ENCODE results near the gene FBXO7.

FBXO7 gene

GRCh38 chr22:32542677-32543357 lies 68.2 kb downstream of the FBXO7 start:
- Histone ChIP-seq H3K4me1 (ENCODE audit: insufficient read depth, low read length) (no peaks in the 10 kb centered on the region), H3K9me3 (ENCODE audit: insufficient read depth, low read length, severe bottlenecking) (no peaks in the 10 kb centered on the region), H3K79me2 (ENCODE audit: insufficient read depth, low read length) (no peaks in the 10 kb centered on the region), H3K27ac (ENCODE audit: low read length) (no peak overlapping the region), H4K20me1 (ENCODE audit: insufficient read depth, low read length) (no peaks in the 10 kb centered on the region; the same call in 1 of the 2 replicates), H3K9ac (ENCODE audit: low read depth, low read length) (no peak overlapping the region), H3K36me3 (ENCODE audit: insufficient read depth, low read length) (no peaks in the 10 kb centered on the region), H3K4me3 (ENCODE audit: low read depth in 1 of 2, low read length in 2 of 2) (no peak overlapping the region), H2AFZ (ENCODE audit: low read depth, low read length) (no peak overlapping the region), H3K27me3 (ENCODE audit: insufficient read depth, low read length, poor library complexity) (peaks cover under 1% of the 10 kb centered on the region), H3K4me2 (ENCODE audit: insufficient read depth, low read length) (no peak overlapping the region)
- DNase-seq = no peak
- no peak for TF ChIP-seq EZH2 (IDR thresholded peaks at IDR 0.05; ENCODE audit: borderline replicate concordance, low read depth, low read length, severe bottlenecking)
- TF ChIP-seq, protein P1, sequence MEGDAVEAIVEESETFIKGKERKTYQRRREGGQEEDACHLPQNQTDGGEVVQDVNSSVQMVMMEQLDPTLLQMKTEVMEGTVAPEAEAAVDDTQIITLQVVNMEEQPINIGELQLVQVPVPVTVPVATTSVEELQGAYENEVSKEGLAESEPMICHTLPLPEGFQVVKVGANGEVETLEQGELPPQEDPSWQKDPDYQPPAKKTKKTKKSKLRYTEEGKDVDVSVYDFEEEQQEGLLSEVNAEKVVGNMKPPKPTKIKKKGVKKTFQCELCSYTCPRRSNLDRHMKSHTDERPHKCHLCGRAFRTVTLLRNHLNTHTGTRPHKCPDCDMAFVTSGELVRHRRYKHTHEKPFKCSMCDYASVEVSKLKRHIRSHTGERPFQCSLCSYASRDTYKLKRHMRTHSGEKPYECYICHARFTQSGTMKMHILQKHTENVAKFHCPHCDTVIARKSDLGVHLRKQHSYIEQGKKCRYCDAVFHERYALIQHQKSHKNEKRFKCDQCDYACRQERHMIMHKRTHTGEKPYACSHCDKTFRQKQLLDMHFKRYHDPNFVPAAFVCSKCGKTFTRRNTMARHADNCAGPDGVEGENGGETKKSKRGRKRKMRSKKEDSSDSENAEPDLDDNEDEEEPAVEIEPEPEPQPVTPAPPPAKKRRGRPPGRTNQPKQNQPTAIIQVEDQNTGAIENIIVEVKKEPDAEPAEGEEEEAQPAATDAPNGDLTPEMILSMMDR (IDR thresholded peaks at IDR 0.05; ENCODE audit: borderline replicate concordance, extremely low read depth, low read length, poor library complexity, severe bottlenecking) = no peak
- no peak for ATAC-seq (ENCODE audit: insufficient read depth, low read depth)

DNA sequence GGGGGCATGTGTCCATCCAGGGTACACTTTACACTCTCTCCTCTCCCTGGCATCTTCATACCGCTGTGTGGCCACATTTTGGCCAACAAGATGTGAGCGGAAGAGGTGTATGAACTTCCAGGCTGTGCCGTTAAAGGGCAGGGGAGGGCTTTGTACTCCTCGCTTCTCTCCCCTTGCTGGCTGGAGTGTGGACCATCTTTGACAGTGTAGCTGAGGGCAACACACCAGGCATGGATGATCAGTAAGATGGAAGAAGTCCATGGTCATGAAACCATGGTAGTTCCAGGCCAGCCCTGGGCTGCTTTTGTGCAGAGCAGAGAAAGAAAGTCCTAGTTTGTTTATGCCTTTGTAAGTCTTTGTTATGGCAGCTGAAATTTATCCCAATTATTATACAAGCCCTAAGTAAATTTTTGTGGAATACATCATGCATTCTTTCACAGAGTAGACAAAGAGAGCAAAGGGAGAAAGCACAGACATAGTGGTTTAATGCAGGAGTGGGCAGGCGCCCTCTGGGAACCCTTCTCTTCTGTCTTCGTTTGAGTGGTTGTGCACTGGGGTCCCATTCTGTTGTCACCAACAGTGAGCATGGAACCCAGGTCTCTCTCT lies 70.4 kb downstream of the FBXO7 start:
- no peaks in the 10 kb centered on the region for H3K36me3 ChIP-seq (ENCODE audit: insufficient read depth, low read length)
- H3K4me2 ChIP-seq (ENCODE audit: insufficient read depth, low read length) = no peak overlapping the region
- no peaks in the 10 kb centered on the region for H3K4me1 ChIP-seq (ENCODE audit: insufficient read depth, low read length)
- ATAC-seq (ENCODE audit: insufficient read depth, low read depth) = no peak
- no peak overlapping the region for H3K27ac ChIP-seq (ENCODE audit: low read length)
- no peak for TF ChIP-seq EZH2 (IDR thresholded peaks at IDR 0.05; ENCODE audit: borderline replicate concordance, low read depth, low read length, severe bottlenecking)
- TF ChIP-seq, protein P1 (IDR thresholded peaks at IDR 0.05; ENCODE audit: borderline replicate concordance, extremely low read depth, low read length, poor library complexity, severe bottlenecking) = no peak
- no peak overlapping the region for H3K4me3 ChIP-seq (ENCODE audit: low read depth in 1 of 2, low read length in 2 of 2)
- no peaks in the 10 kb centered on the region for H3K9me3 ChIP-seq (ENCODE audit: insufficient read depth, low read length, severe bottlenecking)
- no peak for DNase-seq
- no peak overlapping the region; the same call in 1 of the 2 replicates for H2AFZ ChIP-seq (ENCODE audit: low read depth, low read length)
- peaks cover 3% of the 10 kb centered on the region for H3K27me3 ChIP-seq (ENCODE audit: insufficient read depth, low read length, poor library complexity)
- no peak overlapping the region for H3K9ac ChIP-seq (ENCODE audit: low read depth, low read length)
- H3K79me2 ChIP-seq (ENCODE audit: insufficient read depth, low read length) = no peaks in the 10 kb centered on the region
- no peaks in the 10 kb centered on the region; the same call in 1 of the 2 replicates for H4K20me1 ChIP-seq (ENCODE audit: insufficient read depth, low read length)

- DNase-seq = no peak
- H3K9ac ChIP-seq (ENCODE audit: low read depth, low read length) = no peak overlapping the region
- H3K4me3 ChIP-seq (ENCODE audit: low read depth in 1 of 2, low read length in 2 of 2) = no peak overlapping the region
- H3K79me2 ChIP-seq (ENCODE audit: insufficient read depth, low read length) = no peaks in the 10 kb centered on the region
- no peak overlapping the region for H2AFZ ChIP-seq (ENCODE audit: low read depth, low read length)
- TF ChIP-seq, protein P1 (IDR thresholded peaks at IDR 0.05; ENCODE audit: borderline replicate concordance, extremely low read depth, low read length, poor library complexity, severe bottlenecking) = no peak
- TF ChIP-seq EZH2 (IDR thresholded peaks at IDR 0.05; ENCODE audit: borderline replicate concordance, low read depth, low read length, severe bottlenecking) = no peak
- no peak overlapping the region for H3K4me2 ChIP-seq (ENCODE audit: insufficient read depth, low read length)
- no peak overlapping the region for H3K27ac ChIP-seq (ENCODE audit: low read length)
- no peaks in the 10 kb centered on the region; the same call in 1 of the 2 replicates for H4K20me1 ChIP-seq (ENCODE audit: insufficient read depth, low read length)
- H3K4me1 ChIP-seq (ENCODE audit: insufficient read depth, low read length) = no peaks in the 10 kb centered on the region
- H3K27me3 ChIP-seq (ENCODE audit: insufficient read depth, low read length, poor library complexity) = peaks cover 3% of the 10 kb centered on the region
- ATAC-seq (ENCODE audit: insufficient read depth, low read depth) = no peak
- H3K36me3 ChIP-seq (ENCODE audit: insufficient read depth, low read length) = no peaks in the 10 kb centered on the region
- no peaks in the 10 kb centered on the region for H3K9me3 ChIP-seq (ENCODE audit: insufficient read depth, low read length, severe bottlenecking)
Measured at GRCh38 chr22:32545801-32546200, 71.2 kb downstream of the FBXO7 start.
